ENCODE results near the gene GARIN1A.

DNA sequence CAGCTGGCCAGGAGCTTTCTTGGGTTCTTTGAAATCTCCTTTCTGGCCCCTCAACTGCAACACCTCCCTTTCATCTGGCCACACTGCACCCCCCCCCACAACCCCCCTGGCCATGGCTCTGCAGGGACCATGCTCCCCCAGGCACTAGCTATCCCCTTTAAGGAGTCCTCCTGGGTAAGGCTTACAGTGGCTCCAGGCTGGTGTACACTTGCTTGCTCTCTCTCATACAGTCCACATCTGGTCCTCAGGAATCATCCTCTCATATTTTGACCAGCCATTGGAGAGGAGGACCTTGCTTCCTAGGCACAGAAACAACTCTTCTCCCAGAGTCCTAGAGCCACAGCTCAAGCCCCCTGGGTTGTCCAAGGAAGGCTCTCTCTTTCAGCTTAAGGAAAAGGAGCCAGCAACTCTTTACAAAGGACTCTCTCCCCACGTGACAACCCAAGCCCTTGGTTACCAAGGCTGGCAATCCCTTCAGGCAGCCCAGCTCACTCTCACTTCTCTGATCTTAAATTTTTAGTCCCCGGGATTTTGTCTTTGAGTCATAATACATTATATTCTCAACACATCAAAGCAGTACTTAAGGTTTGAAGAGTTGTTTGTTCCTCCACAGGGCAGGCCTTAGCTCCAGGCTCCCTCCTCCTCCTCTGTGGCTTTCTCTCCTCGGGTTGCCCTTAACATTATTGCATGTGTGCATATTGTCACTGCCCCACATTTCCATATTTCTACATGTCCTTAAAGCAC lies 9.9 kb downstream of the GARIN1A start:
- TF ChIP-seq YY1 (IDR thresholded peaks at IDR 0.05; ENCODE audit: low read depth, low read length) (no peak), RAD21 (IDR thresholded peaks at IDR 0.05 in 1 of 2, conservative IDR thresholded peaks at IDR 0.05 in 1 of 2; ENCODE audit: low read depth in 2 of 2, low read length in 2 of 2) (no peak), POLR2A (IDR thresholded peaks at IDR 0.05; ENCODE audit: control extremely low read depth in 1 of 2, low read depth in 2 of 2, low read length in 2 of 2) (no peak), CBX8 (IDR thresholded peaks at IDR 0.05; ENCODE audit: borderline replicate concordance, low read depth, low read length) (no peak), TAF1 (IDR thresholded peaks at IDR 0.05; ENCODE audit: low read depth, low read length) (no peak), CEBPB (IDR thresholded peaks at IDR 0.05; ENCODE audit: low read depth, low read length) (no peak), EZH2 (IDR thresholded peaks at IDR 0.05; ENCODE audit: low read depth, low read length, severe bottlenecking) (no peak)
- TF ChIP-seq, protein P1, sequence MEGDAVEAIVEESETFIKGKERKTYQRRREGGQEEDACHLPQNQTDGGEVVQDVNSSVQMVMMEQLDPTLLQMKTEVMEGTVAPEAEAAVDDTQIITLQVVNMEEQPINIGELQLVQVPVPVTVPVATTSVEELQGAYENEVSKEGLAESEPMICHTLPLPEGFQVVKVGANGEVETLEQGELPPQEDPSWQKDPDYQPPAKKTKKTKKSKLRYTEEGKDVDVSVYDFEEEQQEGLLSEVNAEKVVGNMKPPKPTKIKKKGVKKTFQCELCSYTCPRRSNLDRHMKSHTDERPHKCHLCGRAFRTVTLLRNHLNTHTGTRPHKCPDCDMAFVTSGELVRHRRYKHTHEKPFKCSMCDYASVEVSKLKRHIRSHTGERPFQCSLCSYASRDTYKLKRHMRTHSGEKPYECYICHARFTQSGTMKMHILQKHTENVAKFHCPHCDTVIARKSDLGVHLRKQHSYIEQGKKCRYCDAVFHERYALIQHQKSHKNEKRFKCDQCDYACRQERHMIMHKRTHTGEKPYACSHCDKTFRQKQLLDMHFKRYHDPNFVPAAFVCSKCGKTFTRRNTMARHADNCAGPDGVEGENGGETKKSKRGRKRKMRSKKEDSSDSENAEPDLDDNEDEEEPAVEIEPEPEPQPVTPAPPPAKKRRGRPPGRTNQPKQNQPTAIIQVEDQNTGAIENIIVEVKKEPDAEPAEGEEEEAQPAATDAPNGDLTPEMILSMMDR (IDR thresholded peaks at IDR 0.05; ENCODE audit: control extremely low read depth in 1 of 3, insufficient read depth in 1 of 3, low read depth in 1 of 3, low read length in 3 of 3) = no peak
- TF ChIP-seq, protein P2, sequence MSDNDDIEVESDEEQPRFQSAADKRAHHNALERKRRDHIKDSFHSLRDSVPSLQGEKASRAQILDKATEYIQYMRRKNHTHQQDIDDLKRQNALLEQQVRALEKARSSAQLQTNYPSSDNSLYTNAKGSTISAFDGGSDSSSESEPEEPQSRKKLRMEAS (IDR thresholded peaks at IDR 0.05) = no peak

Measured in H1 (cell line).